NB4 (cell line): Measurements from ENCODE around the gene AUTS2.

Source experiments
- CTCF ChIP-seq: IDR thresholded peaks from one replicate; pipeline ENCODE4 v1.5.1; 2012; ENCODE audit warnings: low read depth, low read length
- MYC ChIP-seq: IDR thresholded peaks from 2 replicates; pipeline ENCODE4 v1.6.1; 2011; ENCODE audit warnings: low read depth, low read length
- POLR2A ChIP-seq: IDR thresholded peaks from 2 replicates; pipeline ENCODE4 v1.6.1; 2011; ENCODE audit warnings: mild to moderate bottlenecking; ENCODE audit not compliant: insufficient read length; ENCODE audit errors: extremely low read depth

- TF ChIP-seq CTCF (peak; percentile 91), POLR2A (no peak), MYC (no peak)
These were observed 1100.1 kb downstream of the AUTS2 start for GRCh38 chr7:70698219-70698832.
